Mesothelial cell of epicardium (in vitro differentiated cells): Measurements from ENCODE around the gene TADA2B. TPM values are rescaled to one million over a fixed set of nuclear protein-coding genes. Genes with fewer than 3 reads are reported as not detected.

Experiments used
- DNase-seq, 2 experiments: peaks; one replicate each; pipeline ENCODE4 v3.0.0; 2021; ENCODE audit warnings: low spot score in 2 of 2; ENCODE audit not compliant: unreplicated experiment in 2 of 2
- H3K27ac Mint-ChIP-seq: 2 replicates; pipeline ENCODE4 v1.8.0; 2021; ENCODE audit warnings: mixed read lengths
- H3K27me3 Mint-ChIP-seq: 2 replicates; pipeline ENCODE4 v1.8.0; 2021; ENCODE audit warnings: low read depth, mixed read lengths
- H3K36me3 Mint-ChIP-seq: 2 replicates; pipeline ENCODE4 v1.8.0; 2021; ENCODE audit warnings: mixed read lengths
- H3K4me1 Mint-ChIP-seq: 2 replicates; pipeline ENCODE4 v1.8.0; 2021; ENCODE audit warnings: mixed read lengths
- H3K4me3 Mint-ChIP-seq: 2 replicates; pipeline ENCODE4 v1.8.0; 2021; ENCODE audit warnings: mild to moderate bottlenecking, moderate library complexity, mixed read lengths
- H3K9me3 Mint-ChIP-seq: 2 replicates; pipeline ENCODE4 v1.8.0; 2021; ENCODE audit warnings: mixed read lengths
- total RNA-seq: library from RNA; stranded (reverse); gene quantifications from 3 replicates; pipeline ENCODE4 v1.2.1, GENCODE V29; 2021
- TF ChIP-seq, protein P1 (sequence below): fragments of 200-600 bp; sonication (generic); IDR thresholded peaks from one replicate; pipeline ENCODE4 v1.5.0; 2021; ENCODE audit warnings: antibody characterized with exemption; ENCODE audit not compliant: unreplicated experiment

The TADA2B gene
- total RNA-seq, 1 donor from 2014 or later, result 17.4 TPM

DNA sequence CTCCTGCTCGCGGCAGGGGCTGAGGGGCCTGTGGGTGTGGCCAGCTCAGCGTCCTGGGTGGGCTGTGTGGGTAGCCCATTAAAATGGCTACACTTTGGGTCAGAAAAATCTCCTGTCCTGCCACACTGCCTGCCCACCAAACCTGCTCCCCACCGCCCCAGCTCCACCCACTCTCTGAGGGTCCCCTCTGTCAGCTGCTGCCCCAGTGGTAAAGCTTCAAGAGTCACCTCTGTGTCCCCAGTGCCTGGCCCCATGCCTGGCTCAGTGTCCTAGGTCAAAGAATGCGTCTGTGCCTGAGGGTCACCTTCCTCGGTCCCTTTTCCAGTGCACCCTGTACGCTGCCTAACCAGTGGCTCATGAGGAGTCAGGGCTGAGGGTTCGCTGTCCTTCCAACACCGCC lies 24.9 kb upstream of the TADA2B start:
- Mint-ChIP-seq H3K36me3 (peaks cover 29% of the 10 kb centered on the region), H3K4me1 (no peaks in the 10 kb centered on the region), H3K27ac (no peak overlapping the region), H3K4me3 (no peak overlapping the region), H3K27me3 (no peaks in the 10 kb centered on the region), H3K9me3 (no peaks in the 10 kb centered on the region)
- DNase-seq, result no peak
- TF ChIP-seq, protein P1, sequence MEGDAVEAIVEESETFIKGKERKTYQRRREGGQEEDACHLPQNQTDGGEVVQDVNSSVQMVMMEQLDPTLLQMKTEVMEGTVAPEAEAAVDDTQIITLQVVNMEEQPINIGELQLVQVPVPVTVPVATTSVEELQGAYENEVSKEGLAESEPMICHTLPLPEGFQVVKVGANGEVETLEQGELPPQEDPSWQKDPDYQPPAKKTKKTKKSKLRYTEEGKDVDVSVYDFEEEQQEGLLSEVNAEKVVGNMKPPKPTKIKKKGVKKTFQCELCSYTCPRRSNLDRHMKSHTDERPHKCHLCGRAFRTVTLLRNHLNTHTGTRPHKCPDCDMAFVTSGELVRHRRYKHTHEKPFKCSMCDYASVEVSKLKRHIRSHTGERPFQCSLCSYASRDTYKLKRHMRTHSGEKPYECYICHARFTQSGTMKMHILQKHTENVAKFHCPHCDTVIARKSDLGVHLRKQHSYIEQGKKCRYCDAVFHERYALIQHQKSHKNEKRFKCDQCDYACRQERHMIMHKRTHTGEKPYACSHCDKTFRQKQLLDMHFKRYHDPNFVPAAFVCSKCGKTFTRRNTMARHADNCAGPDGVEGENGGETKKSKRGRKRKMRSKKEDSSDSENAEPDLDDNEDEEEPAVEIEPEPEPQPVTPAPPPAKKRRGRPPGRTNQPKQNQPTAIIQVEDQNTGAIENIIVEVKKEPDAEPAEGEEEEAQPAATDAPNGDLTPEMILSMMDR, result no peak

- no peak overlapping the region for H3K27ac Mint-ChIP-seq
- peaks cover 25% of the 10 kb centered on the region for H3K36me3 Mint-ChIP-seq
- no peaks in the 10 kb centered on the region for H3K4me1 Mint-ChIP-seq
These were observed 23.8 kb upstream of the TADA2B start for GRCh38 chr4:7019367-7019766.

GRCh38 chr4:7020290-7020689 lies 22.9 kb upstream of the TADA2B start:
- no peaks in the 10 kb centered on the region for H3K9me3 Mint-ChIP-seq
- no peaks in the 10 kb centered on the region for H3K27me3 Mint-ChIP-seq
- H3K4me3 Mint-ChIP-seq, result no peak overlapping the region
- no peak for DNase-seq
- H3K4me1 Mint-ChIP-seq, result no peaks in the 10 kb centered on the region
- peak overlapping the region; percentile 60 for H3K27ac Mint-ChIP-seq
- H3K36me3 Mint-ChIP-seq, result peaks cover 18% of the 10 kb centered on the region
- TF ChIP-seq, protein P1, result no peak

More at GRCh38 chr4:7019367-7019766, 23.8 kb upstream of the TADA2B start:
- H3K27me3 Mint-ChIP-seq, result no peaks in the 10 kb centered on the region
- no peaks in the 10 kb centered on the region for H3K9me3 Mint-ChIP-seq
- H3K4me3 Mint-ChIP-seq, result no peak overlapping the region
- DNase-seq, result no peak
- TF ChIP-seq, protein P1, result no peak

GRCh38 chr4:7020856-7021255 lies 22.3 kb upstream of the TADA2B start:
- no peak for DNase-seq
- H3K4me1 Mint-ChIP-seq, result no peaks in the 10 kb centered on the region
- peak overlapping the region; percentile 40 for H3K27ac Mint-ChIP-seq
- H3K27me3 Mint-ChIP-seq, result no peaks in the 10 kb centered on the region
- no peak overlapping the region for H3K4me3 Mint-ChIP-seq
- no peaks in the 10 kb centered on the region for H3K9me3 Mint-ChIP-seq
- TF ChIP-seq, protein P1, result no peak
- H3K36me3 Mint-ChIP-seq, result peaks cover 16% of the 10 kb centered on the region

- Mint-ChIP-seq H3K9me3 (no peaks in the 10 kb centered on the region), H3K27me3 (no peaks in the 10 kb centered on the region), H3K27ac (peak overlapping the region; percentile 40), H3K4me3 (no peak overlapping the region), H3K4me1 (no peaks in the 10 kb centered on the region), H3K36me3 (peaks cover 19% of the 10 kb centered on the region)
- no peak for DNase-seq
- TF ChIP-seq, protein P1, result no peak
These were observed 21.8 kb upstream of the TADA2B start for GRCh38 chr4:7021355-7021754.
